HG03097 (cell line): Measurements from ENCODE around the gene TRABD2B.

ENCODE experiments used
- ATAC-seq: cut with Tn5 transposase; IDR thresholded peaks from one replicate; pipeline ENCODE4 v1.9.1; 2021; ENCODE audit not compliant: unreplicated experiment, low FRiP score

The TRABD2B gene

DNA sequence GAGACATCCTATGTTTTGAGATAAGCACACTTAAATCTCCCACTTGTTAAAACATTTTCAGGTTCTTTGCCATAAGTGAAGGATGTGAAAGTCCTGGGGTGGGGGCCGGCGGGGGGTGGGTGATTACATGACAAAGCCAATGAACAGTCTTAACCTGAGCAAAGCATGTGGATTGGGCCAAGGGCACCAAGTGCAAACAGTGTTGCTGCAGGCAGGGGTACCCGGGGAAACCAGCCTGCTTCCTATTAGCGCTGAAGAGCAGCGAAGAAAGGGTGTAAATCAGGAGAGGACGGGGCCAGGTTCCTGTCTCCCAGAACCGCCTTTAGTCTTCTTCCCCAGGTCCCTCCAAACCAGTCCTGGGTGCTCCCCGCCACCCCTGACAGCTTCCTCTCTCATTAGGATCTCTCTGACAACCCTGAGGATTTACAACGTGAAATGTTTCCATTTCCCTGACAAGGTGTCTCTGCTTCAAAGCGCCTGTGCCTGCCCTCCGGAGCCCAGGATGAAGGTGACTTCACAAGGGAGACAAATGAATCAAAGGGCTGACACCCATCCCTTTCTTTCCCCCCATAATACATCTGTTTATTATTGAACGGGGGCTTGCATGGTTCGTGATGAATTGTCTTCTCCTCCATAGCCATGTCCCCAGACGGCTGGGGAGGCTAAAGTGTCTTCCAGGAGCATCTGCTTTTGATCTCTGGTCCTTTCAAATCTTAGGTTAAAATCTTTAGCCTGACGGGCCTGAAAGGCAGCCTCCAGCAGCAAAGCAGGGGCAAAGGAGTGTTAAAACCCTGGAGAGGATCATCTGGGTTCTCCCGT is 109.5 kb downstream of the TRABD2B start:
- ATAC-seq = no peak

DNA sequence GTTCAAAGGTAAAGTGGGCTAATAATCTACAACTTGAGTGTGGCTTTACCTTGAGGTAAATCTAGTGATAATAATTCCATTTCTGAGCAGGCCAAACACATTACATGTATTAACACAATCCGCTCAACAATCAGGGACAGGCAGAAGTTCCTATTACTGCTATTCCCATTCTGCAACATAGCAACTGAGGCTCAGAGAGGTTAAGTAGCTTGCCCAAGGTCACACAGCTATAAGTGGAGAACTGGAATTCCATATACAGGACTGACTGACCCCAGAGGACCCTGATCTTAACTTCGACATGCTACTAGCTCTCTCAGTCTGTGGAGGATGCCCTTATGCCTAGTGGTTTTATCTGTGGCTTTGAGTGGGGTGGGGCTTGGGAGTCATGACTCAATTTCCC is 110.1 kb downstream of the TRABD2B start:
- no peak for ATAC-seq

DNA sequence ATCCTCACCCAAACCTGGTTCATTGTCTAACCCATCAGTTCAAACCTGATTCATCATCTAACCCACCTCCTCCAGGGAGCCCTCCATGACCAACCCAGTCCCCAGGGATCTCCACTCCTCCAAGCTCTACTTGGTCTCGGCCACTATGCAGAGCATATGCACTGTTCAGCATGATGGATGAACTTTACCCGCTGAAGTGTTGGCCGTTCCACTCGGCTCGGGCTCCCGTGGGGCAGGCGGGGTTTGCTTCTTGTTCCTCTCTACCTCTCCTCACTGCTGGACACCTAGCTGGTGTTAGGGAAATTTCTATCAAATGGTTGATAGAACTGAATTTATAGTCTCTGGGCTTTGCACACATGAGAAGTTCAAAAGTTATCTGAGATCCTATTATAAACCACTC is 111.0 kb downstream of the TRABD2B start:
- no peak for ATAC-seq

DNA sequence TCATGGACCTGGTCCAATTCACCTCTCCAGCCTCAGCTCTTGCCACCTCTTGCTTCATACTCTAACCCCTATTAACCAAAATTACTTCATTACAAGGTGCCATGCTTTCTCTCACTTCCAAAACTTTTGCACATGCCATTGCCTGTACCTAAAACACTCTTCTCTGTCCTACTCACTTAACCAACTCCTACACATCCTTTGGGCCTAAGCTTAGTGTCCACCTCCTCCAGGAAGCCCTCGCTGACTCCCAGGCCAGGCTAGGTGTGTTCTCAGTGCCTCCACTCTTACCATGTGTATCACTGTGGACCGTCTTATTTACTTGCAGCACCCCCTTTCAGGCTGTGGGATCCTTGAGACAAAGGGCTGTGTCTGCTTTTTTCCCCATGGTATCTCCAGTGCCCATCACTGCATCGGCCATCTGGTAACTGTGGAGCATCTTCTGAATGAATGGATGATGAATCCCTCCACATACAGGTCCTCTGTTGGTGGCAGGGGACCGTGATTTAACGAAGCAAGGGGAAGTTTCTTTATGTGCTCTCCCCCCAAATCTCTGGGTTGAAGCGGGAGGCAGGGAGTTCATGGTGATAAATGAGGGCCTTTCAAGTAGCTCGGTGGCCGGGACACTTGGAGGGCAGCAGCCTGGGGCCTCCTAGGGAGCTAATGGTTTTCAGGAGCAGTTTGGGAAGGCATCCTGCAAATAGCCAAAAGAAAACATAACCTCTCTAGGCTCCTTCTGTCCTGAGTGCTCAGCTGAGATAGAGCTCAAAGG is 111.9 kb downstream of the TRABD2B start:
- ATAC-seq = no peak

DNA sequence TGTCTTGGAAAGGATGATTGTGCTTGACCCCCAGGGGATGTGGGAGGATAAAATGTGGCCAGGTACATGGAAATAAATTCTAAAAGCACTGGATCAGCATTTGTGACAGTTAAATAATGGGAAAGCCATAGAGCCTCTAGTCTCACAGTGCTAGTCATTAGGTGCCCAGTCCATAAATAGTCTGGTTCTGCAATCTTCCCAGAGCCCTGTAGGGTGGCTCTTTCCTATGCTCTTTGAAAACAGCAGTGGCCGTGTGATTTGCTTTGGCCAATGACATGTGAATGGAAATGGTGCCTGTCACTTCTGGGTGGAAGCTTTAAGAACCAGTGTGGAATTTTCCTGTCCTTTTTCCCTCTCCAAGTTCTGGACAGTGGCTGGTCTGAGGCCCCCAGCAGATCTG is 113.2 kb downstream of the TRABD2B start:
- no peak for ATAC-seq

DNA sequence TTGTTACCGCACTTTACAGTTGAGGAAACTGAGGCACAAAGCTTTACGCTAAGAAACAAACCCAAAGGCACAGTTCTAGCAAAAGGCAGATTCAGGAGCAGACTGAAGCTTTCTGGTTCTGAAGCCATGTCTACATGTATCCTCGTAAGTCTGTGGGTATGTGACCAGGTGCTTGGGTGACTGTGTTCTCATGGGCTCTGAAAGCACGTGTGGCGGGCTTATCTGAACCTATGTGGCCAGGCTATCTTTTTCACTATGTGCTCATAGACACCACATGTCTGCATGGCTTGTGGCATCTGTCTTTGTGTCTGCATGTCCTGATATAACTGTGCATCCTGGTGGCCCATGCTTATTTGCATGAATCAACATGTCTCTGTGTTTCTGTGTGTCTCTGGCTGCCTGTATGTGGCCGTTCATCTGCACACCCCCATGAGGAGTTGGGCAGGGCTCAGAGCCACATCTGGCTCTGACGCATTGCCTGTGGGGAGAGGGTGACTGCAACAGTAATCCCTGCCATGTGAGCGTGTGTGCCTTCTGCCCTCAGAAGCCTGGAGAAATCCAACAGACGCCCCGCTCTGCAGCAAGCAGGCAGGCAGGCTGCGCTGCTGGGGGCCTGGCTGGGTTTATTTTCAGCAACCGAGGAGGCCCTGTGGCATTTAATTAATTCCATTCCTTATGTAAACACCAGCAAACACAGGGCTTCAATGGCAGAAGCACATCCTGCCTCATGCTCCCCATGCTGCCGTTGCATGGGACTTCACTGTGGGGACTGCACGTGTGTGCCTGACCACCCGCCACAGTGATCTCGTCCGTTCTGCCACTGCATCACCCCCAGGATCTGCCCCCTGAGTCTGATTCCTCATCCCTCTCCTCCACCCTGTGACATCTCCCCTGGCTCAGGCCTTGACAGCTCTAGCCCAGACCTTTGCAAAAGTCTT is 115.4 kb downstream of the TRABD2B start:
- no peak for ATAC-seq

DNA sequence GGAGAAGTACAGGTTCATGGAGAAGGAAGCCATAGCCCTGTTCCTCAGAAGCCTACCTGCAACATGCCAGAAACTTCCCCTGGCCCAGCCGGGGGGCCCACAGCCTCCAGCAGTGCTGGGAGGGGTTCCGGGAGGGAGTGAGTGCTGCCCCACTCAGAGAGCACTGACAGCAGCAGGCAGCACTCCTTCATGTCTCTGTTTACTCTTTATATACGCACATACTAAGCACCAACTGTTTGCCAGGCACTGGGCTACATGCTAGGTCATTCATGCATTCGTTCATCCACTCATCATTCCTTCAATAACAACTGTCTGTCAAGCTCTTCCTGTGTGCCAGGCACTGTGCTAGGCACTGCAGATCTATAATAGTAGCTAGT is 120.6 kb downstream of the TRABD2B start:
- ATAC-seq = no peak

DNA sequence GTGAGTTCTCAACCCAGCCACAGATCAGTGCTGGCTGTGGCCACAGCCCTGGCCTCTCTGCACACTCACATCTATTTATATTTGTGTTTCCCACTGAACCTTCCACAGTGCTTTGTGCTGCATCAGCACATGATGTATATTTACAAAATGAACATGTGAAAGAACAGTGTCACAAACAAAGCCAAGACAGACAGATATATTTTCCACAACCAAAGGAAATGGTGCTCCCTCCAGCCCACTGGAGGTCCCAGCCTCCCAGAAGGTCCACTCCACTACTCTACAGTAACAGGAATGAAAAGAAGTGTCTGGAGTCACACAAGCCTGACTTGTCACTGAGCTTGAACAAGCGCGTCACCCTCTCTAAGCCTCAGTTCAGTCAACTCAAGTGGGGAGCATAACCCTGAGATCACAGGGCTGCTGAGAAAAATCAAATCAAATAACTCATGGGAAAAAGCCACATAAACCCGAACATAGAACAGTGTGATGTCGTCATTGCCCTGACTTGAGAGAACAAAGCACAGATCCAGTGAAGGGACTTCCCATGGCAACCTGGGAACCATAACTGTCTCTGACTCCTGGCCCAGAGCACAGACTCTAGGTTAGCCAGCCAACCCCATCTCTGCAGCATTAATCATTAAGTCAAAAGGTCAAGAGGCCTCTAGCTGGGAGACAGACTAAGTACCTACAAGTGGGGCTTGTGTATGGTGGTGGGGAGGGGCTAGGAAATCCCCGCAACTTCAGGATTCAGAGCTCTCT is 121.2 kb downstream of the TRABD2B start:
- no peak for ATAC-seq

DNA sequence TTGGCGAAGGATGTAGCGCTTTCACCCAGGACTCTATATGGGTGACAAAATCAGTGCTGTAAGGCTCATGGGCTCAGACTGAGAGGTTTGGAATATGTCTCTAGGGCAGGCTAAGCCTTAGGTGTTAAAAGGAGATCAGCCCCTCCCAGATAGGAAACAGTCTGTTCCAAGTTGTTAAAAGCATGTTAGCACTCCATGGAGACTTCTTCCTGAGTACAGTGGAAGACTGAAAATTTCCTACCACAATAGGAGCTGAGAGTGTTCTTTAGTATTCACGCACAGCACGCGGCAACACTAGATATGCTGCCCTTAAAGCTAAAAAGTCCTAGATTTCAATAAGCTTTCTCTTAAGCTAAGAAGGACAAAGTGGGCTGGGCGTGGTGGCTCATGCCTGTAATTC is 122.1 kb downstream of the TRABD2B start:
- no peak for ATAC-seq

DNA sequence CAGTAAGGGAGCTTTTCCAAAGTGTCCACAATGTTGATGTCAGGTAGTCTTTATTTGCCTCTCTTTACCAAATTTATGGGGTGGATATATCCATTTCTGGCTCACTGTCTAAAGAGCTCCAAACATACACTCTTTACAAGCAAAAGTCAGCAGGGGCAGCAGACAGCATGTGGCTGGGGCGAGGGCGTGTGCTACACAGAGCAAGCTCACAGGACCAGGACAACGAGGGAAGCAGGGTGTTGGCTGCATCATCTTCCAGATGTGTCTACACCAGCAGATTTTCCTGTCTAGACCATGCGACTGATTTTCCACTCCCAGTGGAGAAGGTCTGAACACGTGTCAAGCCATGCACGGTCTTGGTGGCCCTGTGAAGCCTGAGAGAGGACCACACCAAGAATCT is 123.8 kb downstream of the TRABD2B start:
- no peak for ATAC-seq

DNA sequence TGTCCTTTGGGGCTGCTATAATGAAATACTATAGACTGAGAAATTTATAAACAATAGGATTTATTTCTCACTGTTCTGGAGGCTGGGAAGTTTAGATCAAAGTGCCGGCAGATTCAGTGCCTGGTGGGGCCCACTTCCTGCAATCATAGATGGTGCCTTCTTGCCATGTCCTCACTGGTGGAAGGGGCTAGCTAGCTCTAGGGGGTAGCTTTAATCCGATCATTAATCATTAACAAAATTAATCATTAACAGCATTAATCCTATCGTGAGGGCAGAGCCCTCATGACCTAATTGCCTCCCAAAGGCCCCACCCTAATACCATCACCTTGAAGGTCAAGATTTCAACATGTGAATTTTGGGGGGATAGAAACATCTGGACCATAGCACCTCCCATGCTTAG is 124.3 kb downstream of the TRABD2B start:
- no peak for ATAC-seq

DNA sequence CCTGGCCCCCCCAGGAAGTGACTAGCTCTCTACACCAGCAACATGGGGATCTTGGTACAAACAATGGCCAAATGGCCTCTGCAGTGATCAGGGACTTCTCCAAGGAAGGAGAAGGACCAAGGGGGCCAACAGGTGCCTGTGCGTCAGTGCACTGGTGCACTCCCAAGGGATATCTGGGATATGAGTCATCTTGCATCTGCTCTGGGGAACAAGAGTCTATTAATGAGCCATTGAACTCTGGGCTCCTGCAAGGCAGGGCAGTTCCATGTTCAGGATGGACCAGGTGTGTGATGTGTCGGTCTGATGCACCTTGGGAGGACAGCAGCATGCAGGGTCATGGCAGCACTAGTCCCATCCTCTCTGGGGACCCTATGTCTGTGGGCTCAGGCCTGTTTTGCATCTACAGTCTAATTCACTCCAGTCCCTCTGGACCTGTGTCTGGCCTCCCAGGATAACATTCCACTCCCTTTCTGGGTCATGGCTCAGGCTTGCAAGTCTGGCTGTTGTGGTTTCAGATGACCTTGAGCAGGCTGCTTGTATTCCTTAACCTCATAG is 125.3 kb downstream of the TRABD2B start:
- ATAC-seq = no peak

DNA sequence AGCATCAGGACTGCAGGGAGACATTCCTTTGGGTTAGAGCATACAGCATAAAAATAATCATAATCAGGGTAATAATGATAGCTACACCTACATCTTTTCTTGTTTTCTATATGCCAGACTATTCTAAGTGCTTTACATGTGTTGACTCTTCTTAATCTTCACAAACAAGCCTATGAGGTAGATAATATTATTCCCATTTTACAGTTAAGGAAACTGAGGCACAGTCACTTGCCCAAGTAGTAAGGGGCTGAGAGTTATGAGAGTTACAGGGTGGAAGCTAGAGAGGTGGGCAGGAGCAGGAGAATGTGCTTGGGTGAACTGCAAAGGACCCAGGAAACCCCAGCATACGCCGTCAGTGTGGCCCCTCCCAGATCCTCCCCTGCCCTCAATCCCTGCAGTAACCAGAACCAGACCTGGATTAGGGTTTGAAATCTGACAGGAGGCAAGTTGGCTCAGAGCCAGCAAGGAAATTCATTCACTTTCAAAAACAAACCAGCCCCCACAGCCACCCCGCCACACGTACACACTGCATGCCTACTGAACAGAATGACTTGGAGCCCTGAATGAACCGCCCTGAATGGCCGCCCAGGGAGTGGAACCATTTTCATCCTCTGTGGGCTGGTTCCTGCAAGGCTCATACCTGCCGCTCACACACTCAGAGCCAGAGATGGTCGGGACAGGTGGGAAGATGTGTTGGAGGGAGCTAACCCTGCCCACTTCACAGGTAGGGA is 126.1 kb downstream of the TRABD2B start:
- ATAC-seq = no peak

DNA sequence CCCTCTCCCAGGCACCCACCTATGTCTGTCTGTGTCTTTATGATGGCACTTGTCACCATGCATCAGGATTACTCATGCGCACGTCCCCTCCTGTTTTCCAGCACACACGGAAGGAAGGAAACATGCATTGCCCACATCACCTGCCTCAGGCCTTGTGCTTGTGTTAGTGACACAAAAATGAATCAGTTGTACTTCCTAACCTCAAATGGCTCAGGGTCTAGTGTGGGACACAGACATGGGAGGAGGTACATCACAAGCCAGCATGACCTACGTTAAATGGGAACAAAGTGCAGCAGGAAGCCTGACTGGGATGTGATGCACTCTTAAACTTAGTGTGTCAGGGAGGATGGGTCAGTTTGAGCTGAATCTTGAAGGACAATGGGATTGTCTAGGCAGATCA is 126.7 kb downstream of the TRABD2B start:
- ATAC-seq = no peak

DNA sequence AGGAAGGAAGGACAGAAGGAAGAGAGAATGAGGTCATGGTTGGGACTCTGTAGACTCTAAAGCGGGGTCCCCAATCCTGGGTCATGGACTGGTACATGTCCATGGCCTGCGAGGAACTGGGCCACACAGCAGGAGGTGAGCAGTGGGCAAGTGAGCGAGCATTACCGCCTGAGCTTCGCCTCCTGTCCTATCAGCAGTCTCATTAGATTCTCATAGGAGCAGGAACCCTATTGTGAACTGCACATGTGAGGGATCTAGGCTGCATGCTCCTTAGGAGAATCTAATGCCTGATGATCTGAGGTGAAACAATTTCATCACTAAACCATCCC is 128.9 kb downstream of the TRABD2B start:
- ATAC-seq = no peak

DNA sequence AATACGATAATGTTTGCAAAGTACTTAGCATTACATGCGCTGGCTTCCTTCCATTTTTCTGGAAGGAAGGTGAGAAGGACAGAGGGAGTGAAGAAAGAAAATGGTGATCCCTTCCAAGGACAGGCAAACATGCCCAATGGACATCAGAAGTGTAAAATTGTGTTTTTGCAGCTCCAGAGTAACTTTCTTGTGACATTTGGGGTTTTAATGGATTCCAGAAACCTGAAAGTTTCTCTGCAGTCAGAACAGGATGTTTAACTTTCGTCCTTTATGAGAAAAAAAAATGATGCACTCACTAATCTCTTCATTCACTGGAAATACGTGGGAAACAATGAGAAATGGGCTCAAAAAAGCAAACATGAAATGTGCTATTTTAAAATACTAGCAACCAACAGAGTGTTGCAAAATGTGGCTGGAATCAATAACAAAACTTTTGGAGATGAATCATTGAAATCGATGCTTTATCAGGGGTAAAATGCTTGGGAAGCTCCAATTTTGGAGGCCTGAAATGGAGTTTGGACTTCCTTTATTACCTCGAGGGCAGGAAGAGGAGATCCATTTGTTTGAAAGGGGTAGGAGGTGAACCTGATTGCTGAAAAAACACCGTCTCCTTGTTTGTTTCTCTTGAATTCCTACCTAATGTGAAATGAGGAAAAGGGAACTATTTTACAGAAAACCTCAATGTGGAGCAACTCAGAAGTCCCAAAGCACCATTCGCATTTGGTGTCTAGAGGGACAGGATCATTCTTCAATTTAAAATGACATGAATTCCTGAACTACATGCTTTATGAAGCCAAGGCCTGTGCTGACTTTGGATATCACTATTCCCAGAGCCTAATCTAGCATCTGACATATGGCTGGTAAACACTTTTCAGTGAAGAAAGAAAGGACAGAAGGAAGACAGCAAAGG is 129.5 kb downstream of the TRABD2B start:
- no peak for ATAC-seq

DNA sequence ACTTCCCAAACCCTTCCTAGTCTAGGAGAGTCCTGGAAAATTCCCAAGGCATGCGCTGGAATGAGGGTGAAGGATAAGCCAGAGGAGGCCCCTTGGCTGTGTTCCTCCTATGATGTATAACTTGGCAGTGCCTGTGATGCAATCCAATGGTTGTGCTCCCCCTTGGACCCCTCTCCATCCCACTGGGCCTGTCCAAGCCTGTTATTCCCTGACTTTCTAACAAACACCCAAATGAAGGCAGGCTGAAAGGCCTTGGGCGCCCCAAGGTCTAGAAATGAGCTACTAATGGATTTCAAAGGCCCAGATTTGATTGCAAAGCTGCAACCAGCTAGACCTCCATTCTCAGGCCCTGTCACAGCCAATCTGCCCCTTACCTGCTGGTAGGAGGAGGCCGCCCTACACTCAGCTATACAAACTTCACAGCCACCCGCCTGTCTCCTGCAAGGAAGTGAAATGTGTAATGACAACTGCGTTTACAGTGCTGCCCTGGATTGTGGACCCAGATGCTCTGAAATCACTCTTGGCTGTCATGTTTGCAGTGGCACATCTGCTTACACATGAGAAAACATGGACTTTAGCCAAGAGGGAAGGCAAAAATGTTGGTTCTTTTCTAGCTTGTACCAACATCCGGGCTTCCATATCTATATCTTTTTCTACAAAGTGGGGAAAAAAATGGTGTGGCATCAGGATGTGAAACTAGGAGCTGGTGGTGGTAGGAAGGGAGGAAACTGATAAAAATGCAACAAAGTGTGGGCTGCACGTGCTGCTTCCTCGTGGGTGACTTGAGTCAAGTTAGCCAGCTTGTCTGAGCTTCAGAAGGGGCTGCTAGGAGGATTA is 130.4 kb downstream of the TRABD2B start:
- ATAC-seq = no peak
